Vagina (tissue), 2 donors: ENCODE measurements around the gene MTSS2. TPM values are rescaled to one million over a fixed set of nuclear protein-coding genes. Genes with fewer than 3 reads are reported as not detected.

Source experiments
- DNase-seq, 2 donors: peaks; one replicate each; pipeline ENCODE4 v3.0.0-alpha.2; 2017; ENCODE audit errors: extremely low spot score in 2 of 2
- H3K27ac ChIP-seq: fragments of 200-600 bp; sonication (generic); one replicate; pipeline ENCODE4 v1.5.1; 2019
- H3K27me3 ChIP-seq: fragments of 200-600 bp; sonication (generic); one replicate; pipeline ENCODE4 v1.5.1; 2019
- H3K36me3 ChIP-seq, 2 donors: fragments of 200-600 bp; sonication (generic); one replicate each; pipeline ENCODE4 v1.5.1; 2017 to 2019
- H3K4me1 ChIP-seq: fragments of 200-600 bp; sonication (generic); one replicate; pipeline ENCODE4 v1.5.1; 2019
- H3K4me3 ChIP-seq, 2 donors: fragments of 200-600 bp; sonication (generic); 1 replicate in 1 of 2; 2 replicates in 1 of 2; pipeline ENCODE4 v1.5.1; 2016 to 2019
- H3K9me3 ChIP-seq: fragments of 200-600 bp; sonication (generic); one replicate; pipeline ENCODE4 v1.5.1; 2019
- POLR2A ChIP-seq, 2 donors: fragments of 450-650 bp; IDR thresholded peaks; one replicate each; pipeline ENCODE4 v1.6.1; 2017; ENCODE audit warnings: antibody characterized with exemption in 2 of 2, mild to moderate bottlenecking in 2 of 2, moderate library complexity in 2 of 2
- POLR2AphosphoS5 ChIP-seq, 2 donors: sonication (generic); formaldehyde crosslinking; IDR thresholded peaks; one replicate each; pipeline ENCODE4 v1.9.0; 2017; ENCODE audit warnings: antibody characterized with exemption in 2 of 2, mild to moderate bottlenecking in 2 of 2, low read depth in 1 of 2; ENCODE audit not compliant: insufficient read depth in 1 of 2
- intact Hi-C: fragments of 100-400 bp; cut with DNase I; formaldehyde crosslinking; loops from one replicate; pipeline ENCODE4 v1.15.1; 2023
- total RNA-seq: library from RNA; depleted of rRNA; stranded (reverse); fragments of >200 nt; gene quantifications from one replicate; pipeline ENCODE4 v1.2.3, GENCODE V29; 2016
- TF ChIP-seq, protein P1 (sequence below), 3 experiments: fragments of 450-650 bp in 2 of 3; fragments of 200-600 bp in 1 of 3; sonication (generic) in 1 of 3; IDR thresholded peaks; one replicate each; pipeline ENCODE4 v1.5.1; 2017 to 2019; ENCODE audit warnings: antibody characterized with exemption in 3 of 3, mild to moderate bottlenecking in 2 of 3, moderate library complexity in 2 of 3

The MTSS2 gene
- total RNA-seq, 1 donor from 2014 or later: 102 TPM

DNA sequence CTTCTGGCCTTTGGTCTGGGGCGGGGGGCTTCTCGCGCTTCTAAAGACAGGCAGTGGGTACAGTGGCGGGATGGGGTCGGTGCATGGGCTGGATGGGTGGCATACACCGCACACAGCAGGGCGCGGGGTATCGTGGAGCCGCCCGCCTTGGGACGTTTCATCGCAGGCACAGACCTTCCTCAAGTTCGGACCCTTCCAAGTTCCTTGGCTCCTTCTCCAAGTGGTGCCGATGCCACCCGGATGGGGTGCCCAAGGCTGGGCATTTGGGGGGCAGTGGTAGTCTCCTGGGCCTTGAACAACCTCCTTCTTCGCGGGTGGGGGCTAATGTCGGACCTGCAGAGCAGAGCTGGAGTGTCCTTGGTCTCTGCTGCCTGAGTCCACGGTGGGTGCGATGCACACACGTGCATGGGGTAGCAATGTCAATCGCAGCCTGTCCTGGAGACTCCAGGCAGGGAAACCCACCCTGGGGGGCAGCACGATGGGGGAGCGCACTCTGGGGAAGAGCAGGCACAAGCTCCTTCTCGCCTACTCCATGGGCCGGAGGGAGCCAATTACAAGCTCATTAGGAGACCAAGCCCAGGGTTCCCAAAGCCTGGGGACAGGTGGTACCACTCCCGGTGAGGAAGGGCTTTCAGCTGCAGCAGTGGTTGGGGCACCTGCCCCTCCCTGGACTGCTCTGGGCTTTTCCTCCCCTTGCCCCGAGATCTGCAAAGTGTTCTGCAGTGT, 686 bp upstream of the MTSS2 start:
- Histone ChIP-seq H3K4me1 (peaks cover 86% of the 10 kb centered on the region), H3K4me3 (peak overlapping the region; percentile 41 to 91), H3K27me3 (no peaks in the 10 kb centered on the region), H3K36me3 (no peaks in the 10 kb centered on the region), H3K9me3 (no peaks in the 10 kb centered on the region), H3K27ac (peak overlapping the region; percentile 98)
- intact Hi-C loops: no loop called here
- no peak for DNase-seq
- TF ChIP-seq, protein P1, sequence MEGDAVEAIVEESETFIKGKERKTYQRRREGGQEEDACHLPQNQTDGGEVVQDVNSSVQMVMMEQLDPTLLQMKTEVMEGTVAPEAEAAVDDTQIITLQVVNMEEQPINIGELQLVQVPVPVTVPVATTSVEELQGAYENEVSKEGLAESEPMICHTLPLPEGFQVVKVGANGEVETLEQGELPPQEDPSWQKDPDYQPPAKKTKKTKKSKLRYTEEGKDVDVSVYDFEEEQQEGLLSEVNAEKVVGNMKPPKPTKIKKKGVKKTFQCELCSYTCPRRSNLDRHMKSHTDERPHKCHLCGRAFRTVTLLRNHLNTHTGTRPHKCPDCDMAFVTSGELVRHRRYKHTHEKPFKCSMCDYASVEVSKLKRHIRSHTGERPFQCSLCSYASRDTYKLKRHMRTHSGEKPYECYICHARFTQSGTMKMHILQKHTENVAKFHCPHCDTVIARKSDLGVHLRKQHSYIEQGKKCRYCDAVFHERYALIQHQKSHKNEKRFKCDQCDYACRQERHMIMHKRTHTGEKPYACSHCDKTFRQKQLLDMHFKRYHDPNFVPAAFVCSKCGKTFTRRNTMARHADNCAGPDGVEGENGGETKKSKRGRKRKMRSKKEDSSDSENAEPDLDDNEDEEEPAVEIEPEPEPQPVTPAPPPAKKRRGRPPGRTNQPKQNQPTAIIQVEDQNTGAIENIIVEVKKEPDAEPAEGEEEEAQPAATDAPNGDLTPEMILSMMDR (IDR thresholded peaks at IDR 0.05): no peak
- peak in 1 of 2 donors; percentile 54 for TF ChIP-seq POLR2AphosphoS5 (IDR thresholded peaks at IDR 0.05; ENCODE audit: insufficient read depth in 1 of 2, low read depth in 1 of 2)

DNA sequence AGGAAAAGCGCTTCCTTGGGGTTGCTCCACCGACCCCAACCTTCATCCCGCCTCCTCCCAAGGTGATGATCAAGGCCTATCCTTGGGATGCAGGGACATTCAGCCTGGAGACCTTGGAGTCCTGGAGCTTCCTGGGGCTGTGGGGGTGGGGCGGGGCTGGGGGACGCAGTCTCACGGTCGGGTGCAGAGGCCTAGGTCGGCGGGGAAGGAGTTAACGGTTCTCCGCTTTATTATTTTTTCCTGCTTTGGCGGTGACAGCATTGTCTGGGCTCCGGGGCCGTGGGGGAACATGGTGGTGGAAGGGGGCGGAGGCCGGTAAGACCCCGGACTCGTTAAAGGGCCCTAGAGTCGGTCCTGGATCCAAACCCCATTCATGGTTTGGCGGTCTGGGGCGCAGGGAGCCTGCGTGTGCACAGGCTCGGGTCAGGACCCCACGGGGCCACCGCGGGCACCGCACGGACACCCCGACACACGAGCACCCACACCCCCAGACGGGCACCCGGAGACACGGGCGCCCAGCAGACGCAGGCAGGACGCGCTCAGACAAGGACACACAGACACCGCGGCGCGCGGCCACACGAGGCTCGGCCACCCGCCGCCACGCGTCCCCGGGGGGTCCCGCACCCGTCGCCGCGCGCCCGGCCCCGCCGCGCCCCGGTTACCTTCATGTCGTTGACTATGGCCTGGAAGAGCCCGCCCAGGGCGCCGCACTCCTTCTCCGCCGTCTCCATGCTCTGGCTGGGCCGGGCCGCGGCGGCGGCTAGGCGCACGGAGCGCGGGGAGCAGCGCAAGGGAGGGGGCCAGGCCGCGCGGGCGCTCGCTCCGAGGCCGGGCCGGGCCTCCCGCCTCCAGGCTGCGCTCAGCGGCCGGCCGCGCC, 554 bp downstream of the MTSS2 start:
- peak overlapping the region; percentile 92 for H3K27ac ChIP-seq
- no peaks in the 10 kb centered on the region for H3K27me3 ChIP-seq
- H3K9me3 ChIP-seq: no peaks in the 10 kb centered on the region
- DNase-seq: no peak
- peaks cover 0 to 4% of the 10 kb centered on the region in 2 donors for H3K36me3 ChIP-seq
- intact Hi-C loops: no loop called here
- H3K4me1 ChIP-seq: peaks cover 86% of the 10 kb centered on the region
- peak overlapping the region; percentile 73 to 91 for H3K4me3 ChIP-seq
- no peak for TF ChIP-seq POLR2AphosphoS5 (IDR thresholded peaks at IDR 0.05; ENCODE audit: insufficient read depth in 1 of 2, low read depth in 1 of 2)
- no peak for TF ChIP-seq POLR2A (IDR thresholded peaks at IDR 0.05)
- TF ChIP-seq, protein P1 (IDR thresholded peaks at IDR 0.05): no peak

DNA sequence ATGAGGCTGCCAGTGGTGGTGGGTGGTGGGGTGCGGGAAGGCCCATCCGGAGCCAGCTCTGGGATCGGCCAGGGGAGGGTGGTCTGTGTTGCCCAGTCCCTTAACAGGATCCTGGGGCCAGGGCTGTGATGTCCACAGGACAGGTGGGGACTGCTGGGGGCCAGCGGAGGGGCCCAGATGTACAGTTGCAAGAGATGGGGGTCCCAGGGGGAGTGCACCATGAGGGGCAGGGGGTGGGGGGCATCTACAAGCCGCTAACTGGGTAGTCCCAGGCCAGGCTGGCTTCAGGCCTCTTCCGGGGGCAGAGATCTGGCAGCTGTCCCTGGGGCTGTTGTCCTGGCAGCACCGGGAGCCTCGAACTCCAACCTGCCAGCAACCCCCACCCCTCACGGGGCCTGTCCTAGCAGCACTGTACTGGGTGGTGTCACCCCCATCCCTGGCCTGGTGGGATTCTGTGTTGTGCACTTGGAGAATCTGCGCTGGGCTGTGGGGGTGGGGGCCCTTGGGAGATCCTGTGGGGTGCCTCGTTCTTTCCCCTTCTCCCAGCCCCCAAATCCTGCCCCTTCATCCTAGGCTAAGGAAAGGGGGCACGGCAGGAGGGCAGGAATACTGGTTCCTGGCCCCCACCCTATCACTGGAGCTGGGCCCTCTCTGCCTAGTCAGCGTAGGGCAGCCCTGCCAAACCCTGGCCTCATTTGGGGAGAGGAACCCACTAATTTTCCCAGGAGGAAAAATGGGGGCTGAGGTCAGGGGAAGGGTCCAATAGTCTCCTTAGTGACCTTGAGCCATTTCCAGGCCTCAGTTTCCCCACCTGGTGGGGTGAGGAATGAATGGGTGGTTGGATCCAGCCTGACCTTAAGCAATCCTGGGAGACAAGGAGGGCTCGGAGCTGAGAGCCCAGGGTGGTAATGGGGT, 1.4 kb downstream of the MTSS2 start:
- TF ChIP-seq POLR2A (IDR thresholded peaks at IDR 0.05) (no peak), POLR2AphosphoS5 (IDR thresholded peaks at IDR 0.05; ENCODE audit: insufficient read depth in 1 of 2, low read depth in 1 of 2) (no peak)
- TF ChIP-seq, protein P1 (IDR thresholded peaks at IDR 0.05): no peak
- DNase-seq: no peak
- peaks cover 79% of the 10 kb centered on the region for H3K4me1 ChIP-seq
- no peaks in the 10 kb centered on the region for H3K9me3 ChIP-seq
- intact Hi-C loops: loop anchor here (5.0 kb wide), 1 partner anchor 53 kb away; no protein-coding TSS in a partner anchor
- peak overlapping the region; percentile 73 to 91 for H3K4me3 ChIP-seq
- peaks cover 0 to 8% of the 10 kb centered on the region in 2 donors for H3K36me3 ChIP-seq
- H3K27me3 ChIP-seq: no peaks in the 10 kb centered on the region
- H3K27ac ChIP-seq: peak overlapping the region; percentile 92

DNA sequence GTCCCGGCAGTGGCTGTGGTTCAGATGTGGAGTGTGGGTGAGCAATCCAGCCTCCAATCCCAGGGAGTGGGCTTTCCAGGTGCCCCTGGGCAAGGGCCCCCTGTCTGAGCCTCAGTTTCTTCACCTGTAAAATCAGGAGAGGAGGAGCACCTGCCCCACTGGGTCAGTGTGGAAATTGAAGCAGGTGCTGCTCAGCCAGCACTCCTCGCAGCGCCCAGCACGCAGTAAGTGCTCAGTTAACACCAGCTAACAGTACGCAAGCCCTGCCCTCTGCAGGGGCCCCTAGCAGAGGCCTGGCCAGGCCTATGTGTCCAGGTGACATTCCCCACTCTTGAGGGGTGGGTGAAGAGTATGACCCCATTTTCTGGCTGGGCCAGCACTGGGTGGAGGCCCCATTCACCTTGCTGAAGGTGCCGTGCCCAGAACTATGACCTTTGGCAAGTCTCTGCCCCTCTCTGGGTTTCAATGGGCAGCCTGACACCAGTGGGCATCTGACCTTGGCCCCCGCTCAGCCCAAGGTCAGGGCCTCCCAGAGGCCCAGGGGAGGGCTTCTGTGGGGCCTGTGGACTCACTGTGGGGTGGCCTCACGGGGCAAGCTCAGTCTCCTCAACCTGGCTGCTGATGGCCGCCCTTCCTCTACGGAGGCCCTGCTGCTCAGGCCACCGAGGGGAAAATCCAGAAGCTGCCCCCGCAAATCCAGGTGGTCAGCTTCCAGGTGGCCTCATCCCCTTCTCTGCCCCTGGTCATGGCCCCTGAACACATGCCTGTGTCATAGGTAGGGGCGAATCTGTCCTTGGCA, 2.5 kb downstream of the MTSS2 start:
- peaks cover 69% of the 10 kb centered on the region for H3K4me1 ChIP-seq
- H3K27me3 ChIP-seq: no peaks in the 10 kb centered on the region
- no peaks in the 10 kb centered on the region for H3K9me3 ChIP-seq
- TF ChIP-seq POLR2A (IDR thresholded peaks at IDR 0.05) (no peak), POLR2AphosphoS5 (IDR thresholded peaks at IDR 0.05; ENCODE audit: insufficient read depth in 1 of 2, low read depth in 1 of 2) (no peak)
- TF ChIP-seq, protein P1 (IDR thresholded peaks at IDR 0.05): no peak
- no peak for DNase-seq
- intact Hi-C loops: loop anchor here (5.0 kb wide), 1 partner anchor 54 kb away; no protein-coding TSS in a partner anchor
- peaks cover 0 to 19% of the 10 kb centered on the region in 2 donors for H3K36me3 ChIP-seq
- peak overlapping the region; percentile 92 for H3K27ac ChIP-seq
- peak overlapping the region; percentile 73 to 91 for H3K4me3 ChIP-seq
